Activated CD8-positive, alpha-beta memory T cell treated with anti-CD3 and anti-CD28 coated beads, Interleukin-2, amount 10 ng/mL, durations not matched to agents 7 days and 5 days (primary cell): ENCODE data around the gene SMAD3. TPM values are rescaled to one million over a fixed set of nuclear protein-coding genes. Genes with fewer than 3 reads are reported as not detected.
"Not testable (repeated sequence)": the region's sequence is repeated elsewhere in the genome, so short reads cannot be mapped to it uniquely, and the experiment has no call there.

Experiments used
- ATAC-seq: fragments of 150-1000 bp; cut with Tn5 transposase; one replicate; pipeline ENCODE4 v1.10.0; 2021; ENCODE audit warnings: moderate library complexity
- CTCF ChIA-PET: fragments of 350-600 bp; sonication (Branson Sonifier 250); formaldehyde crosslinking; loops from one replicate; lab custom pipeline; 2021; ENCODE audit warnings: antibody characterized with exemption; lab: Charles Lee
- DNase-seq: peaks from one replicate; pipeline ENCODE4 v3.0.0-alpha.2; 2020
- H3K27ac Mint-ChIP-seq: one replicate; pipeline ENCODE4 v1.8.0; 2021; ENCODE audit warnings: mild to moderate bottlenecking, mixed read lengths
- H3K27me3 Mint-ChIP-seq: one replicate; pipeline ENCODE4 v1.8.0; 2021; ENCODE audit warnings: mixed read lengths
- H3K36me3 Mint-ChIP-seq: one replicate; pipeline ENCODE4 v1.8.0; 2021; ENCODE audit warnings: mild to moderate bottlenecking, mixed read lengths
- H3K4me1 Mint-ChIP-seq: one replicate; pipeline ENCODE4 v1.8.0; 2021; ENCODE audit warnings: mixed read lengths
- H3K4me3 Mint-ChIP-seq: one replicate; pipeline ENCODE4 v1.8.0; 2021; ENCODE audit warnings: mild to moderate bottlenecking, moderate library complexity, mixed read lengths
- H3K9me3 Mint-ChIP-seq: one replicate; pipeline ENCODE4 v1.8.0; 2022; ENCODE audit warnings: low read depth, mixed read lengths
- total RNA-seq, 2 experiments: library from RNA; stranded (reverse); gene quantifications; one replicate each; pipeline ENCODE4 v1.2.3, GENCODE V29; 2021

SMAD3 gene
- total RNA-seq, 2 experiments from 2014 or later, result 87.1 to 88.0 TPM

DNA sequence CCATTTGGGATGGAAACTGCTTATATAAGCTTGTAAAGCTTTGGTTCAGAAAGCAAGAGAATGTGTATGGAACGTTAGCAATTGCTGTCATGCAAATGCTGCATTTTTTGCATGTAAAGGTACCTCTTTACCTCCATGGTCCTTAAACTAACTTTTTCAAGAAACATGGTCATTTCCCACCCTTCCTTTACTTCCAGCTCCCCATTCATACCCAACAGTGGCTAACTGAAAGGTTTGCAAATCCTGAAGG lies 84.3 kb downstream of the SMAD3 start:
- Mint-ChIP-seq H3K4me1 (peaks cover 81% of the 10 kb centered on the region), H3K9me3 (no peaks in the 10 kb centered on the region), H3K27me3 (no peaks in the 10 kb centered on the region), H3K4me3 (peak overlapping the region; percentile 15), H3K36me3 (peaks cover 17% of the 10 kb centered on the region), H3K27ac (peak overlapping the region; percentile 18)
- CTCF ChIA-PET, result interaction anchor here (0.6 to 1.8 kb wide), 2 partner anchors 15 to 443 kb away, joined by 3 to 6 read pairs; no protein-coding TSS in a partner anchor
- ATAC-seq (no peak), DNase-seq (no peak)

DNA sequence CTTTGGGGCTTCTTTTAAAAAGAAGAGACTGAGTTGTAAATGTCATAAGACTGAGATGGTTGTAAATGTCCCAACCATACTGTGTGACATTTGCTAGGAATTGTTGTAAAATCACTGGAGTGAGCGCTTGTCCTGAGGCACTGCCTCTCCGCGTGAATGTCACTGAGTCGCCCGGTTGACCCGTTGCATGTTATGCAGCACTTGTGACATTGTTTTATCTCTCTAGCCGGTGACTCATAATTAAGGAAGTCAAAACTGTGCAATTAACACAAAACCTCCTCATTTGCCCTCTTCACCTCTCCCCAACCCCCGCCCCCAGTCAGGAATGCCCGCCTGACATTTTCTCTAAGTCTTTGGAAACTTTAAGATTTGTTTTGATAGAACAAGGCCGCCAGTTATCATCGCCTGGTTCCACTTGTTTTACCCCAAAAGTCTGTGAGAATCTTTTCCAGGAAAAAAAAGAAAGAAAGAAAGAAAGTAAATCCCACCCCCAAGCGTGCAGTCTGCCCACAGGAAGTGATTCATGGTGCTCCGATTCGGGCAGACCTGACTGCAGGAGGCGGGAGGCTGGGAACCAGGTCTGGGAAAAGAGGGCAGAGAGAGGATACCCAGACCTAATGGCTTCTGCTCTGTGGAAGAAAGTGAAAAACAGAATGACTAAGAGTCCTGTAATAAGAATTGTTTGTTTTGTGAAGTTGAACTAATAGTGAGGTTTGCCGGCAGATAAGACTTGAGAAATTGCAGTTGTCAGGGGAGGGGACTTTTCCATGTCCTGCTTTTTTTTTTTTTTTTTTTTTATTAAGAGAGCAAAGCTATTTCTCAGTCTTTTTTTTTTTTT lies 84.8 kb downstream of the SMAD3 start:
- CTCF ChIA-PET, result interaction anchor here (0.6 kb wide), 1 partner anchor 442 kb away, joined by 3 read pairs; no protein-coding TSS in a partner anchor

DNA sequence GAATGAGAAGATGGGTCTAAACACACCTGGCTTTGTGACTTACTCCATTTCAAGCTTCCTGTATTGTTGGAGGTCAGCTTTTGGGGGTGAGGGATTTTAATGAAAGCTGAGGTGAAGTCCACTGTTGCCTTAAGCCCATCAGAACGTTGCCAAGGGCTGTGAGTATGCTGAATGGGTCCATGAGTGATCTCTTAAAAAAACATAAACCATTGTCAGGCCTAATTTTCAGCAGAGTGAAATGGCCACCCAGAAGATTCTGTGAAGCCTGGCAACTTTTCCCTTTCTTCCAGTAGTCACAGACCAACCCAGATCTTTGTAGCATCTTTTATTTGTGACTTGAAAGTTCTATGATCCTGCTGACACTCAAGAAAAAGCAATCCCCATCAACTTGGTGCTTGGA lies 87.0 kb downstream of the SMAD3 start:
- Mint-ChIP-seq H3K27me3 (no peaks in the 10 kb centered on the region), H3K4me1 (peaks cover 69% of the 10 kb centered on the region), H3K4me3 (no peak overlapping the region), H3K36me3 (peaks cover 39% of the 10 kb centered on the region), H3K27ac (no peak overlapping the region), H3K9me3 (peaks cover 3% of the 10 kb centered on the region)
- DNase-seq (no peak), ATAC-seq (no peak)
- CTCF ChIA-PET, result interaction anchor here (1.0 kb wide), 1 partner anchor 15 kb away, joined by 3 read pairs; no protein-coding TSS in a partner anchor

More for the DNA sequence above, 84.8 kb downstream of the SMAD3 start:
- Mint-ChIP-seq H3K27me3 (no peaks in the 10 kb centered on the region), H3K4me3 (peak overlapping the region; percentile 15), H3K4me1 (peaks cover 75% of the 10 kb centered on the region), H3K36me3 (peaks cover 22% of the 10 kb centered on the region), H3K9me3 (no peaks in the 10 kb centered on the region), H3K27ac (peak overlapping the region; percentile 66)
- peak; percentile 69 for ATAC-seq
- DNase-seq, result peak; percentile 57

DNA sequence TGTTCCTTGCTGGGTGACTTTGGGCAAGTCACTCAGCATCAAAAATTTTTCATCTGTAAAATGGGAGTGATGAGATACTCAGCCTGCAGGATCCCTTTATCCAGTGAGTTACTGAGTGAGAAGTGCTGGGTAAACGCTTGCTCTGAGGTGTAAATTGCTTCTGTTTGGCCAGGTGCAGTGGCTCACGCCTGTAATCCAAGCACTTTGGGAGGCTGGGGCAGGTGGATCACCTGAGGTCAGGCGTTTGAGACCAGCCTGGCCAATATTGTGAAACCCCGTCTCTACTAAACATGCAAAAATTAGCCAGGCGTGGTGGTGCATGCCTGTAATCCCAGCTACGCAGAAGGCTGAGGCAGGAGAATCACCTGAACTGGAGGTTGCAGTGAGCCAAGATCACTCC lies 87.6 kb downstream of the SMAD3 start:
- H3K4me3 Mint-ChIP-seq, H3K27ac Mint-ChIP-seq, DNase-seq, H3K27me3 Mint-ChIP-seq, CTCF ChIA-PET, H3K9me3 Mint-ChIP-seq, ATAC-seq: not testable (repeated sequence)
- peaks cover 67% of the 10 kb centered on the region for H3K4me1 Mint-ChIP-seq
- H3K36me3 Mint-ChIP-seq, result peaks cover 43% of the 10 kb centered on the region

DNA sequence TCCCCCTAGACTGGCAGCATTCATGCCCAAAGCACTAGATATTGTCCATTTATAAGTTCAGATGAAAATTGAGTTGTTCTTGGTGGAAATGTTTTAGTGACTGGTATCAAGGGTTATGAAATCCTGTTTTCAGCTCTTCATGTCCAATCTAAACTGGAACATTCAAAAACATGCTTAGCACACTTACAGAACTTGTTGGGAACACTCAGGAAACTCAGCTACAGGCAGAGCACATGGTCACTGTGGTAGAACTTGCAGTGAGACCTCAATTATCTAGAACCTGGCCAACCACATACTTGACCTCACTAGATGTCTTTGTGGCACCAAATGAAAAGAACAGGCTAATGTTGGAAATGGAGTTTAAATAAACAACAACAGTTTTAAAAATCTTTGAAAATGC lies 88.8 kb downstream of the SMAD3 start:
- no peaks in the 10 kb centered on the region for H3K27me3 Mint-ChIP-seq
- no peak overlapping the region for H3K4me3 Mint-ChIP-seq
- no peak overlapping the region for H3K27ac Mint-ChIP-seq
- H3K9me3 Mint-ChIP-seq, result peaks cover 3% of the 10 kb centered on the region
- DNase-seq (no peak), ATAC-seq (no peak)
- CTCF ChIA-PET, result no interaction called here
- H3K36me3 Mint-ChIP-seq, result peaks cover 45% of the 10 kb centered on the region
- H3K4me1 Mint-ChIP-seq, result peaks cover 55% of the 10 kb centered on the region

DNA sequence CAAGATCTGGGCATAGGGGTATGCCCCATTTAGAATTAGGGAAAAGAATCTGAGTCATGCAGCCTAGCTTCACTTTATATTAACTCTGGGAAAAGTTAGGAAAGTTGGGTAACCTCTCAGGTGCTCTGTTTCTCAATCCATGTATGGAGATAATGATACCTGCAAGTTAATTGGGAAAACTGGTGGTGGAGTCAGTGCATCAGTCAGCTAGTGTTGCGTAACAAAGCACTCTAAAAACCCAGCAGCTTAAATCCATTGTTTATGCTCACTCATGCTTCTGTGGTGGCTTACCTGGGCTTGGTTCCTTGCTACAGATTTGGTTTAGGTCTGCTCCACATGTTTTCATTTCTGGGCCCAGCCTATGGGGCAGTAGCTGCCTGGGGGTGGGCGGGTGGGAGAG lies 91.0 kb downstream of the SMAD3 start:
- Mint-ChIP-seq H3K27me3 (no peaks in the 10 kb centered on the region), H3K4me3 (no peak overlapping the region), H3K9me3 (peaks cover 3% of the 10 kb centered on the region), H3K4me1 (peaks cover 42% of the 10 kb centered on the region), H3K36me3 (peaks cover 47% of the 10 kb centered on the region), H3K27ac (no peak overlapping the region)
- ATAC-seq, result no peak
- CTCF ChIA-PET, result interaction anchor here (1.4 kb wide), 1 partner anchor 43 kb away, joined by 3 read pairs; no protein-coding TSS in a partner anchor
- DNase-seq, result no peak

DNA sequence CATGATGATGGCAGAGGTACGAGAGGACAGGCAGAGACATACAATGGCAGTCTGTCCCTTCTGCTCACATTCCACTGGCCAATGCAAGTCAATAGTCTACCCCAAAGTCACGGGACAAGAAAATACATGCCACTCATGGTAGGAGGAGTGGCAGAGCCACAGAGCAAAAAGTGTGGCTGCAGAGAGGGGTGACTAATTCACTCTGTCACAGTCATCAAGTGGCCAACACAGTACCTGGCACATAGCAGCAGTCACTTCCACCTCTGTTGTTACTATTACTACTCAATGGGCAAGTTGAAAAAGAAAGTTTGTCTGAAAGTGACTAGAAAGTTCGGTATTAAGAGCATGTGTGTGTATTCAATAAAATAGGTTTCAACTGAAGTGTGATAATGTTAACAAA lies 91.4 kb downstream of the SMAD3 start:
- no peak overlapping the region for H3K4me3 Mint-ChIP-seq
- CTCF ChIA-PET, result interaction anchor here (1.4 kb wide), 1 partner anchor 43 kb away, joined by 3 read pairs; no protein-coding TSS in a partner anchor
- H3K4me1 Mint-ChIP-seq, result peaks cover 40% of the 10 kb centered on the region
- no peak for ATAC-seq
- no peak for DNase-seq
- peaks cover 3% of the 10 kb centered on the region for H3K9me3 Mint-ChIP-seq
- H3K27ac Mint-ChIP-seq, result no peak overlapping the region
- no peaks in the 10 kb centered on the region for H3K27me3 Mint-ChIP-seq
- peaks cover 47% of the 10 kb centered on the region for H3K36me3 Mint-ChIP-seq

- H3K27me3 Mint-ChIP-seq, result no peaks in the 10 kb centered on the region
- H3K36me3 Mint-ChIP-seq, result peaks cover 44% of the 10 kb centered on the region
- no peak overlapping the region for H3K27ac Mint-ChIP-seq
- ATAC-seq, result no peak
- H3K9me3 Mint-ChIP-seq, result peaks cover 3% of the 10 kb centered on the region
- H3K4me1 Mint-ChIP-seq, result peaks cover 34% of the 10 kb centered on the region
- CTCF ChIA-PET, result no interaction called here
- no peak overlapping the region for H3K4me3 Mint-ChIP-seq
- no peak for DNase-seq
Measured at GRCh38 chr15:67157521-67158252, 92.3 kb downstream of the SMAD3 start.

DNA sequence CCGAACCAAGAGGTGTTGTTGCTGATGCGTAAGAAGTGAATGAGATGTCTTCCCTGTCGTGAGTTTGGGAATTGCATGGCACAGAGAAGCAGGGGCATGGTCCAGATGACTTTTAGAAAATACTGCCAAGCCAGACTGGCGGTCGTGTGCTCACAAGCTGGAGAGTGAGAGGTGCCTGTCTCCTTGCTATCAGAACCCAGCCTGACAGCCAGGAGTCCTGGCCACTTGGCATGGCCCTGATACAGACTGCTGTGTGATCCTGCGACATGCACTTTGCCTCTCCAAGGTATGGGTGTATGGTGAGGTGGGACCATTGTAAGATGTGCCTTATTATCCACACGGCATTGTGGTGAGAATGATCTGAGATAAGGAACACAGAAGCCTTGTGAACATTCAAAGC lies 93.0 kb downstream of the SMAD3 start:
- CTCF ChIA-PET, result no interaction called here
- Mint-ChIP-seq H3K4me1 (peaks cover 35% of the 10 kb centered on the region), H3K27me3 (no peaks in the 10 kb centered on the region), H3K4me3 (no peak overlapping the region), H3K36me3 (peaks cover 43% of the 10 kb centered on the region), H3K27ac (no peak overlapping the region), H3K9me3 (peaks cover 3% of the 10 kb centered on the region)
- ATAC-seq (no peak), DNase-seq (no peak)

- ATAC-seq (no peak), DNase-seq (no peak)
- no peak overlapping the region for H3K4me3 Mint-ChIP-seq
- H3K27me3 Mint-ChIP-seq, result no peaks in the 10 kb centered on the region
- peaks cover 27% of the 10 kb centered on the region for H3K36me3 Mint-ChIP-seq
- H3K27ac Mint-ChIP-seq, result no peak overlapping the region
- H3K4me1 Mint-ChIP-seq, result peaks cover 21% of the 10 kb centered on the region
- CTCF ChIA-PET, result no interaction called here
- no peaks in the 10 kb centered on the region for H3K9me3 Mint-ChIP-seq
Measured at GRCh38 chr15:67161412-67161811, 96.0 kb downstream of the SMAD3 start.

GRCh38 chr15:67161881-67162280 lies 96.5 kb downstream of the SMAD3 start:
- DNase-seq (no peak), ATAC-seq (no peak)
- Mint-ChIP-seq H3K27me3 (no peaks in the 10 kb centered on the region), H3K4me1 (peaks cover 18% of the 10 kb centered on the region), H3K9me3 (no peaks in the 10 kb centered on the region), H3K36me3 (peaks cover 24% of the 10 kb centered on the region), H3K4me3 (no peak overlapping the region), H3K27ac (no peak overlapping the region)
- CTCF ChIA-PET, result no interaction called here

- no peak for ATAC-seq
- no peak overlapping the region for H3K27ac Mint-ChIP-seq
- no peak overlapping the region for H3K4me3 Mint-ChIP-seq
- H3K27me3 Mint-ChIP-seq, result no peaks in the 10 kb centered on the region
- CTCF ChIA-PET, result no interaction called here
- peaks cover 13% of the 10 kb centered on the region for H3K4me1 Mint-ChIP-seq
- no peaks in the 10 kb centered on the region for H3K9me3 Mint-ChIP-seq
- H3K36me3 Mint-ChIP-seq, result peaks cover 24% of the 10 kb centered on the region
- DNase-seq, result no peak
Measured at GRCh38 chr15:67163180-67163579, 97.8 kb downstream of the SMAD3 start.

- Mint-ChIP-seq H3K36me3 (peaks cover 29% of the 10 kb centered on the region), H3K27me3 (no peaks in the 10 kb centered on the region), H3K4me3 (no peak overlapping the region), H3K4me1 (peaks cover 22% of the 10 kb centered on the region), H3K9me3 (no peaks in the 10 kb centered on the region), H3K27ac (no peak overlapping the region)
- DNase-seq (no peak), ATAC-seq (no peak)
- CTCF ChIA-PET, result interaction anchor here (0.7 to 0.8 kb wide), 2 partner anchors 9 to 46 kb away, joined by 3 read pairs; no protein-coding TSS in a partner anchor
Measured at GRCh38 chr15:67164401-67164791, 99.0 kb downstream of the SMAD3 start.
